Measurements from ENCODE around the gene MET.
"Not testable (repeated sequence)": the region's sequence is repeated elsewhere in the genome, so short reads cannot be mapped to it uniquely, and the experiment has no call there.

Gene MET

GRCh38 chr7:116727432-116728009 is 55.5 kb downstream of the MET start:
- DNase-seq (ENCODE audit: low read depth), result no peak

GRCh38 chr7:116728413-116728812 is 56.4 kb downstream of the MET start:
- no peak for DNase-seq (ENCODE audit: low read depth)

- DNase-seq (ENCODE audit: low read depth), result no peak
Measured at GRCh38 chr7:116730097-116731022, 58.4 kb downstream of the MET start.

GRCh38 chr7:116731023-116731395 is 59.0 kb downstream of the MET start:
- DNase-seq (ENCODE audit: low read depth), result no peak

GRCh38 chr7:116731445-116732335 is 59.7 kb downstream of the MET start:
- no peak for DNase-seq (ENCODE audit: low read depth)

- no peak for DNase-seq (ENCODE audit: low read depth)
Measured at GRCh38 chr7:116732788-116733694, 61.0 kb downstream of the MET start.

- DNase-seq (ENCODE audit: low read depth), result no peak
Measured at GRCh38 chr7:116733924-116734580, 62.1 kb downstream of the MET start.

GRCh38 chr7:116734710-116735109 is 62.7 kb downstream of the MET start:
- no peak for DNase-seq (ENCODE audit: low read depth)

- no peak for DNase-seq (ENCODE audit: low read depth)
Measured at GRCh38 chr7:116736927-116737715, 65.1 kb downstream of the MET start.

GRCh38 chr7:116738378-116738777 is 66.4 kb downstream of the MET start:
- no peak for DNase-seq (ENCODE audit: low read depth)

GRCh38 chr7:116739307-116739706 is 67.3 kb downstream of the MET start:
- DNase-seq (ENCODE audit: low read depth), result no peak

- no peak for DNase-seq (ENCODE audit: low read depth)
Measured at GRCh38 chr7:116740231-116740630, 68.2 kb downstream of the MET start.

GRCh38 chr7:116740755-116741462 is 68.9 kb downstream of the MET start:
- DNase-seq (ENCODE audit: low read depth), result no peak

- DNase-seq (ENCODE audit: low read depth), result no peak
Measured at GRCh38 chr7:116741625-116742316, 69.8 kb downstream of the MET start.

- DNase-seq (ENCODE audit: low read depth), result no peak
Measured at GRCh38 chr7:116742641-116743040, 70.6 kb downstream of the MET start.

- not testable (repeated sequence) for DNase-seq (ENCODE audit: low read depth)
Measured at GRCh38 chr7:116743835-116744234, 71.8 kb downstream of the MET start.

- DNase-seq (ENCODE audit: low read depth), result not testable (repeated sequence)
Measured at GRCh38 chr7:116746388-116746787, 74.4 kb downstream of the MET start.

- not testable (repeated sequence) for DNase-seq (ENCODE audit: low read depth)
Measured at GRCh38 chr7:116751070-116751469, 79.1 kb downstream of the MET start.

Data from CMK (cell line).